Thyroid gland (tissue), 4 donors: ENCODE results near the gene BMPR1B. TPM values are rescaled to one million over a fixed set of nuclear protein-coding genes. Genes with fewer than 3 reads are reported as not detected.

Experiments
- DNase-seq, 2 donors: peaks; one replicate each; pipeline ENCODE4 v3.0.0-alpha.2; 2019
- H3K27ac ChIP-seq, 3 donors: fragments of 200-600 bp; sonication (generic); 1 replicate in 2 of 3; 2 replicates in 1 of 3; pipeline ENCODE4 v1.5.1; 2016 to 2019; ENCODE audit warnings: mild to moderate bottlenecking in 1 of 3, moderate library complexity in 1 of 3
- H3K27me3 ChIP-seq: fragments of 200-600 bp; sonication (generic); one replicate; pipeline ENCODE4 v1.5.1; 2019
- H3K36me3 ChIP-seq, 2 donors: fragments of 200-600 bp; sonication (generic); one replicate each; pipeline ENCODE4 v1.5.1; 2016 to 2019
- H3K4me1 ChIP-seq, 2 donors: fragments of 200-600 bp; sonication (generic); one replicate each; pipeline ENCODE4 v1.5.1; 2017 to 2019
- H3K4me3 ChIP-seq, 3 donors: fragments of 200-600 bp; sonication (generic); replicated peaks in 1 of 3; 1 replicate in 2 of 3; 2 replicates in 1 of 3; pipeline ENCODE4 v1.5.1; 2016; ENCODE audit warnings: mild to moderate bottlenecking in 1 of 3
- H3K9me3 ChIP-seq: fragments of 200-600 bp; sonication (generic); one replicate; pipeline ENCODE4 v1.5.1; 2017
- POLR2A ChIP-seq, 2 donors: fragments of 450-650 bp; IDR thresholded peaks; one replicate each; pipeline ENCODE4 v1.6.1; 2017; ENCODE audit warnings: antibody characterized with exemption in 2 of 2, mild to moderate bottlenecking in 2 of 2, moderate library complexity in 1 of 2
- WGBS, 2 donors: methylation state at CpG; one replicate each; pipeline ENCODE4 v1.1.5; 2017; 5-methylcytosine and 5-hydroxymethylcytosine counted together
- intact Hi-C: fragments of 100-400 bp; cut with DNase I; formaldehyde crosslinking; loops from one replicate; pipeline ENCODE4 v1.15.1; 2023
- total RNA-seq, 4 donors: library from RNA; depleted of rRNA; stranded (reverse); fragments of >200 nt; gene quantifications; one replicate each; pipeline ENCODE4 v1.2.3, GENCODE V29; 2016
- TF ChIP-seq, protein P1 (sequence below), 6 experiments: fragments of 200-600 bp in 3 of 6; fragments of 450-650 bp in 3 of 6; sonication (generic) in 3 of 6; IDR thresholded peaks; one replicate each; pipeline ENCODE4 v1.5.1; 2016 to 2019; ENCODE audit warnings: antibody characterized with exemption in 6 of 6, mild to moderate bottlenecking in 2 of 6, inconsistent platforms in 1 of 6, moderate library complexity in 1 of 6

The BMPR1B gene
- total RNA-seq, 4 donors from 2014 or later: 0.49 to 0.89 (median 0.76) TPM

DNA sequence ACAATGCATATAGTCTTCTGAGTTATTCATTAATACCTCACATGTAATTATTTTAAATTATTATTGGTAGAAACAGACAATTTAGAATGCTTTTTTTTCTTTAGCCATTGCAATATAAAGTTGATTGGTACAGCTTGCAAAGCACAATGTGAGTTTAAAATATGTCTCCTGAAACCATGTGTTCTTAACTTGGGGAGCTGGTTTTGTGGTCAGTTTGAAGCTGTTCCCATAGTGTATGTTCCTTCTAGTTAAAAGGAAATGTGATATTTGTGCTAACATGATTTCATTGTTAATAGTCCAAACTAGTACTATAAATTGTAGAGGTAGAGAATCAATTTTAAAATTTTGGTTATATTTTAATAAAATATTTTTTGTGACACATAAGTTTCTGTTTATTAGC, 247.2 kb downstream of the BMPR1B start:
- H3K4me1 ChIP-seq: no peaks in the 10 kb centered on the region
- TF ChIP-seq, protein P1, sequence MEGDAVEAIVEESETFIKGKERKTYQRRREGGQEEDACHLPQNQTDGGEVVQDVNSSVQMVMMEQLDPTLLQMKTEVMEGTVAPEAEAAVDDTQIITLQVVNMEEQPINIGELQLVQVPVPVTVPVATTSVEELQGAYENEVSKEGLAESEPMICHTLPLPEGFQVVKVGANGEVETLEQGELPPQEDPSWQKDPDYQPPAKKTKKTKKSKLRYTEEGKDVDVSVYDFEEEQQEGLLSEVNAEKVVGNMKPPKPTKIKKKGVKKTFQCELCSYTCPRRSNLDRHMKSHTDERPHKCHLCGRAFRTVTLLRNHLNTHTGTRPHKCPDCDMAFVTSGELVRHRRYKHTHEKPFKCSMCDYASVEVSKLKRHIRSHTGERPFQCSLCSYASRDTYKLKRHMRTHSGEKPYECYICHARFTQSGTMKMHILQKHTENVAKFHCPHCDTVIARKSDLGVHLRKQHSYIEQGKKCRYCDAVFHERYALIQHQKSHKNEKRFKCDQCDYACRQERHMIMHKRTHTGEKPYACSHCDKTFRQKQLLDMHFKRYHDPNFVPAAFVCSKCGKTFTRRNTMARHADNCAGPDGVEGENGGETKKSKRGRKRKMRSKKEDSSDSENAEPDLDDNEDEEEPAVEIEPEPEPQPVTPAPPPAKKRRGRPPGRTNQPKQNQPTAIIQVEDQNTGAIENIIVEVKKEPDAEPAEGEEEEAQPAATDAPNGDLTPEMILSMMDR (IDR thresholded peaks at IDR 0.05): no peak
- TF ChIP-seq POLR2A (IDR thresholded peaks at IDR 0.05): no peak
- no peaks in the 10 kb centered on the region for H3K27me3 ChIP-seq
- DNase-seq: no peak
- no peaks in the 10 kb centered on the region for H3K9me3 ChIP-seq
- intact Hi-C loops: no loop called here
- no peak overlapping the region for H3K27ac ChIP-seq
- H3K4me3 ChIP-seq: no peak overlapping the region
- no peaks in the 10 kb centered on the region for H3K36me3 ChIP-seq

DNA sequence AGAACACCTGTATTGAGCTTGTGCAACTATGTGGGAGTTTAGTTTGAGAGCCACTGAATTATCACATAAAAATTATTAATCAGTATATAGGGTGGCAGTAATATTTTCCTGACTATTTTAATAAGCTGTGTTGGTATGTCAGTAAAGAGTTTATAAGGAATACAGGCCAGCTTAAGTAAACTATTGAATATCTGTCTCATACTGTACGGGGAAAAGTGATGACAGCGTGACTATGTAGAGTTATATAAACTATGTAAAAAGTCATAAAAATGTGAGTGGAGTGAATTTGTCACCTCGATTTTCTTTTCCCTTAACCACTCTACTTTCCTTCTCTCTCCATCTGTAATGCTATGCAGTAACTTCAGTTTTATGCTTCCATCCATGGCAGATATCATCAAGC, 250.2 kb downstream of the BMPR1B start:
- no peak overlapping the region for H3K27ac ChIP-seq
- H3K9me3 ChIP-seq: no peaks in the 10 kb centered on the region
- intact Hi-C loops: no loop called here
- H3K4me1 ChIP-seq: no peaks in the 10 kb centered on the region
- no peak for TF ChIP-seq POLR2A (IDR thresholded peaks at IDR 0.05)
- H3K27me3 ChIP-seq: no peaks in the 10 kb centered on the region
- H3K36me3 ChIP-seq: no peaks in the 10 kb centered on the region
- DNase-seq: no peak
- WGBS, 2 donors: 86 to 87% methylated on average over 3 of the region's 3 CpGs
- no peak overlapping the region for H3K4me3 ChIP-seq

DNA sequence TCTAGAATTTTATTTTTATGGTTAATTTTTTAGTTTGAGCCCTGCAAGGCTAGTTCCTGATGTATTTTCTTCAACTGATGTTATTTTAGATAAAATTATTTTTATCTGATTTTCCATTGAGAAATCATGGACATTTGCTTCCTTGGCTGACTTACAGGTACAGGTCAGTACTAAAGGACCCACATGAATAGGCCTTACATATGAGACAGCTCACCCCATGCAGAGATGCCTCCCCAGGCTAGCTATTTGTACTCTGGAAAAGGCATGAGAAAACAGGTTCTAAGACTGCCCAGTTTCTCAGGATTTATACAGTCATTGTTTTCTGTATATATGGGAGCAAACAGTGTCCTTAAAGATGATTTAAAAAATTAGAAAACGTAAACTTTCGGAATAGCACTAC, 255.5 kb downstream of the BMPR1B start:
- Histone ChIP-seq H3K4me1 (no peaks in the 10 kb centered on the region), H3K4me3 (no peak overlapping the region), H3K9me3 (no peaks in the 10 kb centered on the region), H3K27ac (no peak overlapping the region), H3K27me3 (no peaks in the 10 kb centered on the region), H3K36me3 (no peaks in the 10 kb centered on the region)
- 96 to 97% methylated on average over 2 of the region's 2 CpGs for WGBS, 2 donors
- no peak for DNase-seq
- TF ChIP-seq POLR2A (IDR thresholded peaks at IDR 0.05): no peak
- TF ChIP-seq, protein P1 (IDR thresholded peaks at IDR 0.05): no peak
- intact Hi-C loops: no loop called here

DNA sequence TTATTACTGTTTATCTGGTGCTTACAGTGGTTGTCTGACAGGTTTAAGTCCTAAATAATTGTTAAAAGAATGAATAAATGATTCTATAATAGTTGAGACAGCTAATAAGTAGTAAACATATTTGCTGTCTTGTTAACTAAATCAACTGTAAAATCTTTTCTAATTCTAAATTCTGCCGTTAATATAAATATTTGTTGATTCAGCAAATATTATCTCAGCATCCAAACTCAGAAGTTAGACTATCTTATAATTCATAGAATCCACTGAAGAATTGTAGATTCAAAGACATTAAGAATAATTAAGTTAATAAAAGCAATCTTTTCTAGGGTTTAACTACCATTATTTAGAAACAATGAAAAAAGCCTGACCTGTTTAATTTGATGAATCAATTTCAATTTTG, 256.3 kb downstream of the BMPR1B start:
- Histone ChIP-seq H3K27me3 (no peaks in the 10 kb centered on the region), H3K9me3 (no peaks in the 10 kb centered on the region), H3K27ac (no peak overlapping the region), H3K36me3 (no peaks in the 10 kb centered on the region), H3K4me3 (no peak overlapping the region), H3K4me1 (no peaks in the 10 kb centered on the region)
- intact Hi-C loops: no loop called here
- WGBS, 2 donors: 89 to 100% methylated on average over 1 of the region's 1 CpG
- no peak for DNase-seq
- TF ChIP-seq, protein P1 (IDR thresholded peaks at IDR 0.05): no peak
- no peak for TF ChIP-seq POLR2A (IDR thresholded peaks at IDR 0.05)

GRCh38 chr4:95017305-95018064, 259.7 kb downstream of the BMPR1B start:
- Histone ChIP-seq H3K27me3 (no peaks in the 10 kb centered on the region), H3K36me3 (no peaks in the 10 kb centered on the region), H3K9me3 (no peaks in the 10 kb centered on the region), H3K4me3 (no peak overlapping the region), H3K27ac (no peak overlapping the region), H3K4me1 (no peaks in the 10 kb centered on the region)
- intact Hi-C loops: no loop called here
- TF ChIP-seq POLR2A (IDR thresholded peaks at IDR 0.05): no peak
- TF ChIP-seq, protein P1 (IDR thresholded peaks at IDR 0.05): no peak
- no peak for DNase-seq
- 70 to 76% methylated on average over 3 of the region's 3 CpGs for WGBS, 2 donors
